WI38 (cell line): ENCODE data around the gene TMCC1.
"Not testable (repeated sequence)": the region's sequence is repeated elsewhere in the genome, so short reads cannot be mapped to it uniquely, and the experiment has no call there.

Source experiments
- H3K4me3 ChIP-seq: 2 replicates; pipeline ENCODE4 v1.5.1; 2011; ENCODE audit warnings: low read depth, mild to moderate bottlenecking, control low read depth, low read length
- TF ChIP-seq, protein P1 (sequence below): IDR thresholded peaks from 2 replicates; pipeline ENCODE4 v1.5.1; 2012; ENCODE audit warnings: low read depth, mild to moderate bottlenecking, control low read depth, low read length

Gene TMCC1

DNA sequence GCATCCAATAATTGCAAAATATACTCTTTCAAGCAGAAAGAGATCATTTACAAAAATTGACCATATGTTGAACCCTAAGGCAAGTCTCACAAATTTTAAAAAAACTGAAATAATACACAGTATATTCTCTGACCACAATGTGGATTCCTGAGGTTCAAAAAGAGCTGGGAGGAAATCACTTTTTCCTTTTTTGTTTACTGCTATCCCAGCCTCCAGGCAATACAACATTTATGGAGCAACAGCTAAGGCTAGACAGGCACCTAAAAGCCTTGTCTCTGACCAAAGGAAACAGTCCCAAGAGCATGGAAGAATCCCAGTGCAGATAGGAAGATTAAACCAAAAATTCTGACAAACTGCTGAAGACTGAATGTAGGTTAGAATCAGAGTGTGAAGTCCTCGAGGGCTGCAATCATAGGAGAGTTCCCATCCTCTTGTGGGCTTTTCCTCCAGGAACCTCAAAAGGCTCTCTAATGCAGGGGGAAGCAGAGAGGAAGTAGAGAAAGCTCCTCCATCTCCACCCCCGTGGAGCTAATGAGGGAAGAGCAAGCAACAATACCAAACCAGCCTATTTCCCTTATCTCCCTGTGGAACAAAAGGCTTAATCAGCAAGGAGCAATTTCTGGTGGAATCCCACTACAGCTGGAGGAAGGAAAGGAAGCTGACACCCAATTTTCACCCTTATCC, 57.0 kb downstream of the TMCC1 start:
- H3K4me3 ChIP-seq, result no peak overlapping the region
- TF ChIP-seq, protein P1, sequence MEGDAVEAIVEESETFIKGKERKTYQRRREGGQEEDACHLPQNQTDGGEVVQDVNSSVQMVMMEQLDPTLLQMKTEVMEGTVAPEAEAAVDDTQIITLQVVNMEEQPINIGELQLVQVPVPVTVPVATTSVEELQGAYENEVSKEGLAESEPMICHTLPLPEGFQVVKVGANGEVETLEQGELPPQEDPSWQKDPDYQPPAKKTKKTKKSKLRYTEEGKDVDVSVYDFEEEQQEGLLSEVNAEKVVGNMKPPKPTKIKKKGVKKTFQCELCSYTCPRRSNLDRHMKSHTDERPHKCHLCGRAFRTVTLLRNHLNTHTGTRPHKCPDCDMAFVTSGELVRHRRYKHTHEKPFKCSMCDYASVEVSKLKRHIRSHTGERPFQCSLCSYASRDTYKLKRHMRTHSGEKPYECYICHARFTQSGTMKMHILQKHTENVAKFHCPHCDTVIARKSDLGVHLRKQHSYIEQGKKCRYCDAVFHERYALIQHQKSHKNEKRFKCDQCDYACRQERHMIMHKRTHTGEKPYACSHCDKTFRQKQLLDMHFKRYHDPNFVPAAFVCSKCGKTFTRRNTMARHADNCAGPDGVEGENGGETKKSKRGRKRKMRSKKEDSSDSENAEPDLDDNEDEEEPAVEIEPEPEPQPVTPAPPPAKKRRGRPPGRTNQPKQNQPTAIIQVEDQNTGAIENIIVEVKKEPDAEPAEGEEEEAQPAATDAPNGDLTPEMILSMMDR, result no peak

DNA sequence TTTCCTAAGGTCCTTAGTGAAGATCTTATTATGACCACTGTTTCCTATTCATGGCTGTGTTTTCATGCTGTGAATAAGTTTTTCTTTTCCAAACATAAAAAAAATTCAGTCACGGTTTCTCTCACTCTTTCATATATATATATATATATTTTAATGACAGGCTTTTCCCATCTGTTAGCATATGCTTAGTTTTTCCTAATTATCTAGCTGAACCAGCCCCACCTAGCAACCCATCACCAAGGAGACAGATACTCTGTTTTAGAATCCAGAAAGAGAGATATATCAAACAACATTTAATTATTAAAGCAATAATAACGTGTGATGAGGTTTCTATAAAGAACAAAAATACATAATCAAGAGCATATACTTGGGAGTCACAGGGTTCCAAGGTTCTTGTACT, 58.3 kb downstream of the TMCC1 start:
- no peak overlapping the region for H3K4me3 ChIP-seq
- TF ChIP-seq, protein P1, result no peak

DNA sequence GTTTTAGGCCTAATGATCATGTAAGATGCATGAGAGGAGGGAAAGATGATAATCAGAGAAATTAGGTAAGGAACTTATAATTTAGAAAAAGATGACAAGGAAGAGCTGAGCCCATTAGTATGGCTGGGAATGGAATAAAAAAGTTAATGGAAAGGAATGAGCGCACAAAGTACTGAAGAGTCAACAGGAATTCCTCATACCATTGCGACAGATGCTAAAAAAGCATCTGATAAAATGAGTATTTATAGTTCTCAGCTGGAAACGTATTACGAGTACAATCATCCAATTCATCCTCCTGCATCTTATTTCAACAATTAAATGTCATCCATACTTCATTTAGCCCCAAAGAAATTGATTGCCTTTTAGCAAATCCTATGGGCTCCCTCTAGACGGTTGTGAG, 58.9 kb downstream of the TMCC1 start:
- TF ChIP-seq, protein P1, result no peak
- no peak overlapping the region for H3K4me3 ChIP-seq

DNA sequence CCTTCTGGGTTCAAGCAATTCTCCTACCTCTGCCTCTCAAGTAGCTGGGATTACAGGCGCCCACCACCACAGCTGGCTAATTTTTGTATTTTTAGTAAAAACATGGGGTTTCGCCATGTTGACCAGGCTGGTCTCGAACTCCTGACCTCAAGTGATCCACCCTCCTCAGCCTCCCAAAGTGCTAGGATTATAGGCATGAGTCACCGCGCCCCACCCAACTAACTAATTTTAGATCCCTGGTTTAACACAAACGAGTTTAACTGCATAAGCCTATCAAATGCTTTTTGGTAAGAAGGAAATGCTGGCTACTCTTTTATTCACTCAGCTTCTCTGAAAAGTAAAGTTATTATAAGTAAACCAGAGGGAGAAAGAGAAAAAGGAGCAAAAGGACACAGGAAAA, 61.6 kb downstream of the TMCC1 start:
- H3K4me3 ChIP-seq, result not testable (repeated sequence)

DNA sequence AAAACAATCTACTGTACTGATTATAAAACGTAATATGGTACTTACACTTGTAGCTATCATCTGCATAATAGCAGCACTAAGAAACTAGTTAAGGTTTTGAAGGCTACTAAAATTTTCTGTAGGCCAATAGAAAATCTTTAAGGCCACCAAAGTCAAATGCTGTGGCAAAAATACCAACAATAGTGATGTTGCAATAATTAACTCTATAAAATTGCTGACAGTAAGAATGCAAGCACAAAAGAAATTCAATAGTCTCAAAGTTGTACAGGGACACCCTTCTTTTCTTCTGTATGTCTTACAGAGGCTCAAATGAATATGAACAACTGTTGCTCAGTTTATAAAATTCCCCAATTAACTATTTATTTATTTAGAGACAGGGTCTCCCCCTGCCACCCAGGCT, 62.0 kb downstream of the TMCC1 start:
- H3K4me3 ChIP-seq, result no peak overlapping the region
- TF ChIP-seq, protein P1, result no peak

DNA sequence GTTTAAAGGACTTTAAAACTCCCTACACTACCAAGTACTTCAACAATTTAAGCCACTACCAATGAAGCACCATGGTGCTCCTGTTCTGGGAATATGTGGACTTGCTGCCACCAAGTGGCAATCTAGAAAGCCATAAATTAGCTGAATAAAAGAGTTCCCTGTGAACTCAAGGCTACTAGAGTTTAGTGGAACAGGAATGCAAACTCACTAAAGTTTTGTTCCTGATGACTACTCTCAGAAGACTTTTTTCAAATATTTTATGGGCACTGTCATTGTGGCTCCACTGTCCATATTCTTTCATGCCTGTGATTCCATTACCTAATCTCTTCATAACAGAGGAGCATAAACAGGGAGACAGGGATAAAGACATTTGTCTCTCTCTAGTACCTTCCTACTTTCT, 63.9 kb downstream of the TMCC1 start:
- TF ChIP-seq, protein P1, result peak; percentile 38
- H3K4me3 ChIP-seq, result no peak overlapping the region

DNA sequence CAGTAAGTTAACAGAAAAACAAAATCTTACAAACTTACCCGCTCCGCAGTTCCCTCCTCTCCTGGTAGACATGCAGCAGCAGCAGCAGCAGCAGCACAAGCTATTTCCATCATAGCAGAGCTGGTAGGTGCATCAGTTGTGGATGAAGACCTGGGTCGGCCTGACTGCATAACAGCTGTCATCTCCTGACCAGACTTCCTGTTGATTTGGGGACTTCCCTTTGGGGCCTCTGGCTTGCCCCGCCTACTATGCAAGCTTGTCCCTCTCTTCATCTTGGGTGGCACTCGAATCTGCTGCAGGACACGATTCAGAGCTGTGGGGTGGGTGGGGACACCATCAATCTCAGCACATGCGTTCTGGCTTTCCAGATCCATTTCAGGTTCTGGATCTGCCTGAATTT, 65.7 kb downstream of the TMCC1 start:
- TF ChIP-seq, protein P1, result no peak
- no peak overlapping the region for H3K4me3 ChIP-seq

DNA sequence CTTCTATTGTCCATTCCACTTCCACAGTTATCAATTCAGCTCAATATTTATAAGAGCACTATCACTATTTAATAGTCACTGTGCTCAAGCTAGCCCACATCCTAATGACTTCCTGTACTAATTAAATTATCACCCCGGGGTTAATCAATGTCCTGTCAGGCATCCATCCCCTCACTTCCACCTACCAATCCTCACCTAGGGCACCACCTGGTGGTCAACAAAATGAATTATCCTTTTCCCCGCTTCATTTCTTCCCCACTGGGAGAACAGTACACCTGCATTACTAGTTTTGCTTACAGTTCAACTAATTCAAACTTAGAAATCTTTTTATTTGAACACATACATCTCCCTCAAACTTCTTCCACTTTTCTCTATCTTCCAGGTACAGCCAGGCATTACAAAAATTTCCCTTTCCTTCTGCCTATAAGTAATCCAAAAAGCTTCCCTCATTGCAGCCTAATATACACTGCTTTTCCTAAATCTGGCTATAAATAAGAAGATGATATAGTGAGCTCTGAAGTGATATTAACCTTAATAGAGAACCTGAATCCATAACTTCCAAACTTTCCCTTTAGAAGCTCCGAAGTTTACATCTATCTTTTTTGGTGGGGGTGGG, 68.5 kb downstream of the TMCC1 start:
- no peak overlapping the region for H3K4me3 ChIP-seq
- TF ChIP-seq, protein P1, result peak; percentile 47
